ENCODE measurements around the gene FAT4. TPM values are rescaled to one million over a fixed set of nuclear protein-coding genes. Genes with fewer than 3 reads are reported as not detected.

The FAT4 gene
- total RNA-seq, 1 experiment from 2014 or later, result 54.4 TPM

DNA sequence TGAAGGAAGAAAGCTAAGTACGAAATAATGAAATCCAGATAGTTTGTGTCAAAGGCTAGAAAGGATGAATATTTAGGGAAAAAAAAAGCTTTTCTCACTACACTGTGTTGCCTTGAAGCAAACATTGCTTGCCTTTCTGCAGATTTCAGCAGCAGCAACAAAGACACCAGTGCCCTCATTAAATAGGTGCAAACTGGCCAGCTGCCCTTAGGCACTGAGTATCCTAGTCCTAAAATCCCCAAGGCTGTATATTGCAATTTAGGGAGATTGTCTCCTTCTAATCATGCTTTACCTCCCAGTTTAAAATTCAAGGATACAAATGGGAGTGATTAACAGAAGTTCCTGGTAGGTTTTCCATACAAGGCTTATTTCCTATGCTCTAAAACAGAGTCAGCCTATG is 8.6 kb upstream of the FAT4 start:
- Histone ChIP-seq H3K27ac (no peak overlapping the region), H3K27me3 (replicated peaks) (no peaks in the 10 kb centered on the region), H3K9me3 (replicated peaks) (no peaks in the 10 kb centered on the region), H3K4me3 (no peak overlapping the region), H3K36me3 (no peaks in the 10 kb centered on the region), H3K4me1 (replicated peaks) (peaks cover 18% of the 10 kb centered on the region)
- no peak for DNase-seq (ENCODE audit: low read depth in 1 of 2, low spot score in 2 of 2)

DNA sequence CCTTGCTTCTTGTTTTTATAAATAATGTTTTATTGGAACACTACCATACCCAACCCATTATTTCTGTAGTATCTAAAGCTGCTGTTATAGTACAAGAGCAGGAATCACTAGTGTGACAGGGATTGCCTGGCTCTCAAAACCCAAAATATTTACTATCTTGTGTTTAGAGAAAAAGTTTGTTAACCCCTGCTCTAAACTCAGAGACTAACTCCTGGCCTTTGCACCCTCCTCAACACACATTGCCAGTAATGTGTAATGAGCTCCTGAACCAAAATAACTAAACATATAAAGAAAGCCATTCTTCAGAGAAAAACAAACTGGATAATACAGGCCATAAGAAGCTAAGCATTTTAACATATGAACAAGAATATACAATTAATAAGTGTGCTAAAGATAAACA is 8.2 kb upstream of the FAT4 start:
- H3K27me3 ChIP-seq (replicated peaks), result no peaks in the 10 kb centered on the region
- H3K4me3 ChIP-seq, result no peak overlapping the region
- no peak overlapping the region for H3K27ac ChIP-seq
- no peaks in the 10 kb centered on the region for H3K36me3 ChIP-seq
- H3K9me3 ChIP-seq (replicated peaks), result no peaks in the 10 kb centered on the region
- DNase-seq (ENCODE audit: low read depth in 1 of 2, low spot score in 2 of 2), result no peak
- peaks cover 18% of the 10 kb centered on the region for H3K4me1 ChIP-seq (replicated peaks)

DNA sequence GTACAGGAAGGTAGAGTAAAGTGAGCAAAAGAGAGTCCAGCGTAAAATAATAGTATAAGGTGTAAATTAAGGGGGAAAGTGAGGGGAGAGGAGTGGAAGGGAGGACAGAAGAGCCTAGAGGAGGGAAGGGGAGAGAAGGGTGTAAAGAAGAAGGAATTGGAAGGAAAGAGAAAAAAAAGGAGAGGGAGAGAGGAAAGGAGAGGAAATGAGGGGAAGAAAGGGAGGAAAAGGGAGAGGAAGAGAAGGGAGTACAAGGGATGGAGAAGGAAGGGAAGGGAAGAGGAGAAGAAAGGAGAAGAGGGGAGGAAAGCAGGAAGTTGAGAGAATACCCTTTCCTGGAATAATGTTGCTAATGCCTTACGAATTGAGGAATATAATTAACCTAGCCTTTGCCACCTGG is 3.3 kb upstream of the FAT4 start:
- no peak overlapping the region for H3K27ac ChIP-seq
- H3K36me3 ChIP-seq, result peaks cover 11% of the 10 kb centered on the region
- no peaks in the 10 kb centered on the region for H3K9me3 ChIP-seq (replicated peaks)
- H3K4me1 ChIP-seq (replicated peaks), result peaks cover 9% of the 10 kb centered on the region
- no peak for DNase-seq (ENCODE audit: low read depth in 1 of 2, low spot score in 2 of 2)
- no peaks in the 10 kb centered on the region for H3K27me3 ChIP-seq (replicated peaks)
- no peak overlapping the region for H3K4me3 ChIP-seq

DNA sequence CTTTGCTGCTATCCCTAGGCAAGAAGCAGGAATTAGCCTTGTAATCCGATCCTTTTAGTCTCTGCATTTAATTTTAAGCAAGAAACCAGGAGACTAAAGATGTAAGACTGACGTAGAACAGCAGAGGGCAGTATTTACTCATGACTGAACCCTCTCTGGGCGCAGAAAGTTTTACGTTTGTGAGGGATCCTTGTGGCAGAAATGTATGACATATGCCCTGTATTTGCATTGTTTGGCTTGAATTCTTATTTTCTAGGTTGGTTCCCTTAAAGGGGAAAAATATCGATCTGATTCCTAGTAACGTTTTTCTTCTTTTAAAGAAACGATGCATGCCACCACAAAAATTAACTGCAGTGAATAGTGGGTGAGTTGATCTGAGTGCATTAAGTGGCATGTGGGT is 1.3 kb upstream of the FAT4 start:
- DNase-seq (ENCODE audit: low read depth in 1 of 2, low spot score in 2 of 2), result peak; percentile 52 to 87
- Histone ChIP-seq H3K27me3 (replicated peaks) (no peaks in the 10 kb centered on the region), H3K27ac (peak overlapping the region; percentile 8), H3K4me3 (no peak overlapping the region), H3K36me3 (peaks cover 31% of the 10 kb centered on the region), H3K9me3 (replicated peaks) (no peaks in the 10 kb centered on the region), H3K4me1 (replicated peaks) (peaks cover 28% of the 10 kb centered on the region)

DNA sequence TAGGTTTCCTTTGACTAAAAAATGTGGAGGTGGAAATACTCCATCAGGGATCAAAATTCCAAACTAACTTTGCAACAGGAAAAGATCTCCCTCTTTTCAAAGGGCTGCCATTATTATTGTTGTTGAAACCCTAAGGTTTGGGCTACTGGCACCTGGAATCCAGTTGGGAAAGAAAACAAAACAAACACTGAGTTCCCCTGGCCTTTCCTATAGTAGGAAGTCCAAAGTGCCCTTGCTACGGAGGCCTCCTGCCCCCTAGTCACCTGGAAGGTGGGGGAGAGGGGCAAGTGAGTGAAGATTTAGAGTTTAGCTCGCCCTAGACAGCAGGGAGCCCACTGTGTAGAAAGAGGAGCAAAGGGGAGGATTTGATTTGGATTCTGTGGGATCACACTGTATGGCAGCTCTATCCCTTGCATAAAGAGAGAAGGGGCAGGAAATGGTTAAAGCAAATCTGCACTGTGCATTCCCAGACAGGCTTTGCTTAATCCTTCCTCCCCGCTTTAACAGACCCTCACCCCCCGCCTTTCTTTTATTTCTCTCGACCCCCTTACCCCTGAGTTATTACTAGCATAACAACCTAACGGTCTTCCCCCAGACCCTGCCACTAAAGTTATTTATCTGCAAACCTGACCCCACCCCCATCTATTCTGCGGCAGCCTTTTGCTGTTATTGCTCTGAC is 627 bp upstream of the FAT4 start:
- Histone ChIP-seq H3K36me3 (peaks cover 38% of the 10 kb centered on the region), H3K4me3 (peak overlapping the region; percentile 73), H3K9me3 (replicated peaks) (no peaks in the 10 kb centered on the region), H3K4me1 (replicated peaks) (peaks cover 35% of the 10 kb centered on the region), H3K27me3 (replicated peaks) (no peaks in the 10 kb centered on the region), H3K27ac (peak overlapping the region; percentile 8)
- DNase-seq (ENCODE audit: low read depth in 1 of 2, low spot score in 2 of 2), result no peak

DNA sequence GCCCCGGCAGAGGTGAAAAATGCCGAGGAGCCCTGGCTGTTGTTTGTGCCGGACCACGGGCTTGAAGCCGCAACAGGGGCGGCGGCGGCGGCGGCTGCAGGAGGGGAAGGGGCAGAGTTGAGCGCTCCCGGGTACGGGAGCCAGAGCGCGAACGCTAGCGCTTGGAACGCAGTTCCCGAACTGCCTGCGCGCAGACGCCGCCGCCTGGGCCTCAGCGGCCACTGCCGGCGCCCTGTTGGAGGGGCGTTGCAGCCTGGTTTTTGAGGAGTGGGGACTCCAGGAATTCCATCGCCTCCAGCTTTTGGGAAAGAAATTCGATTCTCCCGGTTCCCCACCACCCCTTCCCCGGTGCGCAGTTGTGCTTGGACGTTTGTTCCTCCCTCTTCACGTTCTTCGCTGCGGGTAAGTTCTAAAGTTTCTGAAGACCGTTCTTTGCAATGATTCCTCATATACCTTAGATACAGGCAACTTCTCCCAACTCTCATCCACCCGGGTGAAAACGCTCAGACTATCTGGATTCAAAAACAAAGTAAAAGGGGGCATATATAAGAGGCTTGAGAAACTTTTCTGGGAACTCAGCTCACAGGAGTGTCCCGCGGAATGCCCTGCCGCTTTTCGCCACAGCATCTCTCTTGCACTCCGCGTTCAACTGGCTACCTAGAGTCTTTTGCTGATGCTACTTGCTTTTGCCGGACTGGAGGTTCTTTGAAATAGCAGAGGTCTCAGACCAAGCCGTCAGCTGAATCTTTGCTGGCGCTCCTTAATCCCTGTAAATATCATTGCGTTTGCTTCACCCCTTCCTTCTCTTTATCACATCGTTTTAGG is 1.0 kb downstream of the FAT4 start:
- H3K27me3 ChIP-seq (replicated peaks), result no peaks in the 10 kb centered on the region
- H3K4me3 ChIP-seq, result peak overlapping the region; percentile 73
- no peaks in the 10 kb centered on the region for H3K9me3 ChIP-seq (replicated peaks)
- H3K36me3 ChIP-seq, result peaks cover 54% of the 10 kb centered on the region
- peak; percentile 47 to 76 for DNase-seq (ENCODE audit: low read depth in 1 of 2, low spot score in 2 of 2)
- peaks cover 49% of the 10 kb centered on the region for H3K4me1 ChIP-seq (replicated peaks)
- H3K27ac ChIP-seq, result peak overlapping the region; percentile 75

DNA sequence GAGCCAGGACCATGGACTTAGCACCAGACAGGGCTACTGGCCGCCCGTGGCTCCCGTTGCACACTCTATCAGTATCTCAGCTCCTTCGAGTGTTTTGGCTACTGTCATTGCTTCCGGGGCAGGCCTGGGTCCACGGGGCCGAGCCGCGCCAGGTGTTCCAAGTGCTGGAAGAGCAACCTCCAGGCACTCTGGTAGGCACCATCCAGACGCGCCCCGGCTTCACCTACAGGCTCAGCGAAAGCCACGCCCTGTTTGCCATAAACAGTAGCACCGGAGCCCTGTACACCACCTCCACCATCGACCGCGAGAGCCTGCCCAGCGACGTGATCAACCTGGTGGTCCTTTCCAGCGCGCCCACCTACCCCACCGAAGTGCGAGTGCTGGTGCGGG is 1.6 kb downstream of the FAT4 start:
- Histone ChIP-seq H3K4me3 (peak overlapping the region; percentile 73), H3K27ac (peak overlapping the region; percentile 75), H3K9me3 (replicated peaks) (no peaks in the 10 kb centered on the region), H3K27me3 (replicated peaks) (no peaks in the 10 kb centered on the region), H3K4me1 (replicated peaks) (peaks cover 55% of the 10 kb centered on the region), H3K36me3 (peaks cover 60% of the 10 kb centered on the region)
- DNase-seq (ENCODE audit: low read depth in 1 of 2, low spot score in 2 of 2), result peak in 1 of 2 experiments; percentile 47

DNA sequence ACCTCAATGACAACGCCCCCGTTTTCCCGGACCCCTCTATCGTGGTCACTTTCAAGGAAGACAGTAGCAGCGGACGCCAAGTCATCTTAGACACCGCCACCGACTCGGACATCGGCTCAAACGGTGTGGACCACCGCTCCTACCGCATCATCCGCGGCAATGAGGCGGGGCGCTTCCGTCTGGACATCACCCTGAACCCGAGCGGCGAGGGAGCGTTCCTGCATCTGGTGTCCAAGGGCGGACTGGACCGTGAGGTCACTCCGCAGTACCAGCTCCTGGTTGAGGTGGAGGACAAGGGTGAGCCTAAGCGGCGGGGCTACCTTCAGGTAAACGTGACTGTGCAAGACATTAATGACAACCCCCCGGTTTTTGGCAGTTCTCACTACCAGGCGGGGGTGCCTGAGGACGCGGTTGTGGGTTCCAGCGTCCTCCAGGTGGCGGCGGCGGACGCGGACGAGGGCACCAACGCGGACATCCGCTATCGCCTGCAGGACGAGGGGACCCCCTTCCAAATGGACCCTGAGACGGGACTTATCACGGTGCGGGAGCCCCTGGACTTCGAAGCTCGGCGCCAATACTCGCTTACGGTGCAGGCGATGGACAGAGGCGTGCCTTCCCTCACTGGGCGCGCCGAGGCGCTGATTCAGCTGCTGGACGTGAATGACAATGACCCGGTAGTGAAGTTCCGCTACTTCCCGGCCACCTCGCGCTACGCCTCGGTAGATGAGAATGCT is 2.2 kb downstream of the FAT4 start:
- DNase-seq (ENCODE audit: low read depth in 1 of 2, low spot score in 2 of 2), result peak; percentile 54 to 74
- peaks cover 60% of the 10 kb centered on the region for H3K4me1 ChIP-seq (replicated peaks)
- H3K4me3 ChIP-seq, result peak overlapping the region; percentile 73
- peaks cover 66% of the 10 kb centered on the region for H3K36me3 ChIP-seq
- H3K27me3 ChIP-seq (replicated peaks), result no peaks in the 10 kb centered on the region
- peak overlapping the region; percentile 75; the same call in 1 of the 2 replicates for H3K27ac ChIP-seq
- H3K9me3 ChIP-seq (replicated peaks), result no peaks in the 10 kb centered on the region

DNA sequence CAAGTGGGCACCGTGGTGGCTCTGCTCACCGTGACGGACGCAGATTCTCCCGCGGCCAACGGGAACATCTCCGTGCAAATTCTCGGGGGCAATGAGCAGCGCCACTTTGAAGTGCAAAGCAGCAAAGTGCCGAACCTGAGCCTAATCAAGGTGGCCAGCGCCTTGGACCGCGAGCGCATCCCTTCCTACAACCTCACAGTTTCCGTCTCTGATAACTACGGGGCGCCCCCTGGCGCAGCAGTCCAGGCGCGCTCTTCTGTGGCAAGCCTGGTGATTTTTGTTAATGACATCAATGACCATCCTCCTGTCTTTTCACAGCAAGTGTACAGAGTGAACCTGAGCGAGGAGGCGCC is 2.7 kb downstream of the FAT4 start:
- Histone ChIP-seq H3K9me3 (replicated peaks) (no peaks in the 10 kb centered on the region), H3K27me3 (replicated peaks) (no peaks in the 10 kb centered on the region), H3K4me3 (peak overlapping the region; percentile 73), H3K4me1 (replicated peaks) (peaks cover 65% of the 10 kb centered on the region), H3K36me3 (peaks cover 69% of the 10 kb centered on the region), H3K27ac (no peak overlapping the region)
- DNase-seq (ENCODE audit: low read depth in 1 of 2, low spot score in 2 of 2), result peak; percentile 65 to 74

DNA sequence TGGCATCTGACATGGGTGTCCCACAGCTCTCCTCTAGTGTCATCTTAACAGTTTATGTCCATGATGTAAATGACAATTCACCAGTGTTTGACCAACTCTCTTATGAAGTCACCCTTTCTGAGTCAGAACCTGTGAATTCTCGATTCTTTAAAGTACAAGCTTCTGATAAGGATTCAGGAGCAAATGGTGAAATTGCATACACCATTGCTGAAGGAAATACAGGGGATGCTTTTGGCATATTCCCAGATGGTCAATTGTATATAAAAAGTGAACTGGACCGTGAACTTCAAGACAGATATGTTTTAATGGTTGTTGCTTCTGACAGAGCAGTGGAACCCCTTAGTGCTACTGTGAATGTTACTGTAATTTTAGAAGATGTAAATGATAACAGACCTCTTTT is 4.6 kb downstream of the FAT4 start:
- no peak overlapping the region for H3K4me3 ChIP-seq
- no peak for DNase-seq (ENCODE audit: low read depth in 1 of 2, low spot score in 2 of 2)
- no peaks in the 10 kb centered on the region for H3K27me3 ChIP-seq (replicated peaks)
- H3K27ac ChIP-seq, result no peak overlapping the region
- H3K9me3 ChIP-seq (replicated peaks), result no peaks in the 10 kb centered on the region
- peaks cover 74% of the 10 kb centered on the region for H3K36me3 ChIP-seq
- H3K4me1 ChIP-seq (replicated peaks), result peaks cover 72% of the 10 kb centered on the region

DNA sequence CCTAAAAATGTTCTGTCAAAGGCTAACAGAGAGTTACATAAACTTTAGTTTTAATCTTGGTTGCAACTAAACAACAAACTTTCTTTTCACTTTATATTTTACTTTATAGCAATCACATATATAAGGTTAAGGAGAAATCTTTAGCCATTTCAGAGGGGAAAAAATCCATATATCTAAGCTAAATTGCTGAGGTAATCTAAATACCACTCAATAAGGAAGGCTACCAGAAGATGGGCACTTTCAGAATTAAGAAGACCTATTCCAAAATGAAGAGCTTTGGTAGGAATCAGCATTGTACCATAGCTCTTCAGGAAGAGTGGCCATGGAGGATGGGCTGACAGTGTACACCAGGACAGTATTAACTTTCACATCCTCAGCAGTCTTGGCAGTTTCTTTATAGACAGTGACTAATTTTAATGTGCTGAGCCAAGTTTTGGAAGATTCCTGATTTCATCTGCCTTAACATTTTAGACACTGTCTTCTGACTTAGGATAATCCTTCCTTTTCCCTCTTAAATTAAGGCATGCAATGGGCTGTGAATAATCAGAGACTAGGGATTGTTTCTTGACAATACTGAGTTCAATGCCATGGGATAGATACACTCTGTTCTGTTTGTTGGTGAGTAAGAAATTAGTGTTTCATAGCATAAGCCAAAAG is 7.1 kb downstream of the FAT4 start:
- DNase-seq (ENCODE audit: low read depth in 1 of 2, low spot score in 2 of 2), result no peak
- Histone ChIP-seq H3K36me3 (peaks cover 76% of the 10 kb centered on the region), H3K4me1 (replicated peaks) (peaks cover 82% of the 10 kb centered on the region), H3K27me3 (replicated peaks) (no peaks in the 10 kb centered on the region), H3K4me3 (peak overlapping the region; percentile 9; the same call in 1 of the 2 replicates), H3K27ac (peak overlapping the region; percentile 46), H3K9me3 (replicated peaks) (no peaks in the 10 kb centered on the region)

DNA sequence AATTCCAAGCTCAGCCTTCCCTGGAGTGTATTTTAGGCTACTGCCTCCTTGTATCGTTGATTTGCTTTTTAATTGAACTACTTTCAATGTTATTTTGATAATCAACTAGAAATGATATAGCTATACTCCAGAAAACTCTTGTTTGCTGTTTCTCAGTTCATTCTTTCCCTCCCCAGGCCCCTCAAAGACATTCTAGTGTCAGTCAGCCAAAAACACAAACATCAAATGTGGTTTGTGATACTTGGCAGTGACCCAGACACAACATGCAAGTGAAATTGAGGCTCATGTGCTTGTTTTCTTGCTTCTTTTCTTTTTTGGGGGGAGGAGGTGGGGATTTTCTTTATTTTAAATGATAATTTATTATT is 7.6 kb downstream of the FAT4 start:
- DNase-seq (ENCODE audit: low read depth in 1 of 2, low spot score in 2 of 2), result peak; percentile 52 to 70
- no peaks in the 10 kb centered on the region for H3K27me3 ChIP-seq (replicated peaks)
- H3K9me3 ChIP-seq (replicated peaks), result no peaks in the 10 kb centered on the region
- peaks cover 77% of the 10 kb centered on the region for H3K4me1 ChIP-seq (replicated peaks)
- H3K4me3 ChIP-seq, result peak overlapping the region; percentile 9; the same call in 1 of the 2 replicates
- H3K36me3 ChIP-seq, result peaks cover 71% of the 10 kb centered on the region
- peak overlapping the region; percentile 46 for H3K27ac ChIP-seq

DNA sequence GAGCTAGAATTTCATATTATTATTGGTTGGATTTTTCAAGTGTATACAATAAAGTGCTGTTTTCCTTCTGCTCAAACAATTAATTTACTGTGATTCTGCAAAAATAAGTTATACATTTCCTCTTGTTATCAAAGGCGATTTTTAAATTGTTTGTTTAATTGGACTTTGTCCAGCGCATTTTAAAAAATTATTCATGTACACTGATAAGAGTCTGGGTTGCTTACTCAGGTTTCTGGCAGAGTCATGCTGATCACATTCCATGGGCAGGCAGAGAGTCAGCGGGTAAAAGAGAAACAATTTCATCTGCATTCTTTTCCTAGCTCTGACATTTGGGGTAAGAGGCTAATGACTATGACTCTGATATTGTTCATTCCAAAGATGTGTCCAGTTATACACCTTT is 8.9 kb downstream of the FAT4 start:
- peak; percentile 56 to 71 for DNase-seq (ENCODE audit: low read depth in 1 of 2, low spot score in 2 of 2)

More for the DNA sequence above, 8.9 kb downstream of the FAT4 start:
- Histone ChIP-seq H3K4me1 (replicated peaks) (peaks cover 64% of the 10 kb centered on the region), H3K36me3 (peaks cover 61% of the 10 kb centered on the region), H3K4me3 (no peak overlapping the region), H3K27me3 (replicated peaks) (no peaks in the 10 kb centered on the region), H3K9me3 (replicated peaks) (no peaks in the 10 kb centered on the region), H3K27ac (peak overlapping the region; percentile 42)
